Stimulated activated CD8-positive, alpha-beta memory T cell treated with anti-CD3 and anti-CD28 coated beads, Interleukin-4, amount 100 ng/mL, for 48 hours (primary cell): ENCODE results near the gene ADARB1.

ENCODE experiments used
- DNase-seq: peaks from one replicate; pipeline ENCODE4 v3.0.0-alpha.2; 2020

Gene ADARB1

GRCh38 chr21:45056296-45056904 lies 18.0 kb upstream of the ADARB1 start:
- DNase-seq = no peak

GRCh38 chr21:45056917-45057560 lies 17.3 kb upstream of the ADARB1 start:
- DNase-seq = no peak

- no peak for DNase-seq
Measured at GRCh38 chr21:45057886-45058285, 16.5 kb upstream of the ADARB1 start.

- DNase-seq = no peak
Measured at GRCh38 chr21:45059121-45059520, 15.3 kb upstream of the ADARB1 start.

- DNase-seq = no peak
Measured at GRCh38 chr21:45060089-45060488, 14.3 kb upstream of the ADARB1 start.

GRCh38 chr21:45060675-45061311 lies 13.6 kb upstream of the ADARB1 start:
- no peak for DNase-seq

- no peak for DNase-seq
Measured at GRCh38 chr21:45064091-45064490, 10.3 kb upstream of the ADARB1 start.

- DNase-seq = no peak
Measured at GRCh38 chr21:45064618-45065399, 9.6 kb upstream of the ADARB1 start.

GRCh38 chr21:45067462-45068285 lies 6.7 kb upstream of the ADARB1 start:
- no peak for DNase-seq

GRCh38 chr21:45069085-45069484 lies 5.3 kb upstream of the ADARB1 start:
- DNase-seq = no peak

- no peak for DNase-seq
Measured at GRCh38 chr21:45069711-45070110, 4.7 kb upstream of the ADARB1 start.

- DNase-seq = peak; percentile 16
Measured at GRCh38 chr21:45071078-45071873, 3.1 kb upstream of the ADARB1 start.

GRCh38 chr21:45071874-45072737 lies 2.3 kb upstream of the ADARB1 start:
- DNase-seq = peak; percentile 21

- DNase-seq = peak; percentile 22
Measured at GRCh38 chr21:45072738-45073300, 1.6 kb upstream of the ADARB1 start.

GRCh38 chr21:45073301-45074047 lies 906 bp upstream of the ADARB1 start:
- DNase-seq = peak; percentile 43

GRCh38 chr21:45074818-45075595 lies 627 bp downstream of the ADARB1 start:
- DNase-seq = peak; percentile 59

GRCh38 chr21:45075596-45076244 lies 1.3 kb downstream of the ADARB1 start:
- DNase-seq = no peak

GRCh38 chr21:45076245-45076711 lies 1.9 kb downstream of the ADARB1 start:
- peak; percentile 36 for DNase-seq
